Measurements from ENCODE around the gene MMP23B.

MMP23B gene

GRCh38 chr1:1620433-1621139 lies 11.4 kb upstream of the MMP23B start:
- no peak for DNase-seq (ENCODE audit: low spot score)

DNA sequence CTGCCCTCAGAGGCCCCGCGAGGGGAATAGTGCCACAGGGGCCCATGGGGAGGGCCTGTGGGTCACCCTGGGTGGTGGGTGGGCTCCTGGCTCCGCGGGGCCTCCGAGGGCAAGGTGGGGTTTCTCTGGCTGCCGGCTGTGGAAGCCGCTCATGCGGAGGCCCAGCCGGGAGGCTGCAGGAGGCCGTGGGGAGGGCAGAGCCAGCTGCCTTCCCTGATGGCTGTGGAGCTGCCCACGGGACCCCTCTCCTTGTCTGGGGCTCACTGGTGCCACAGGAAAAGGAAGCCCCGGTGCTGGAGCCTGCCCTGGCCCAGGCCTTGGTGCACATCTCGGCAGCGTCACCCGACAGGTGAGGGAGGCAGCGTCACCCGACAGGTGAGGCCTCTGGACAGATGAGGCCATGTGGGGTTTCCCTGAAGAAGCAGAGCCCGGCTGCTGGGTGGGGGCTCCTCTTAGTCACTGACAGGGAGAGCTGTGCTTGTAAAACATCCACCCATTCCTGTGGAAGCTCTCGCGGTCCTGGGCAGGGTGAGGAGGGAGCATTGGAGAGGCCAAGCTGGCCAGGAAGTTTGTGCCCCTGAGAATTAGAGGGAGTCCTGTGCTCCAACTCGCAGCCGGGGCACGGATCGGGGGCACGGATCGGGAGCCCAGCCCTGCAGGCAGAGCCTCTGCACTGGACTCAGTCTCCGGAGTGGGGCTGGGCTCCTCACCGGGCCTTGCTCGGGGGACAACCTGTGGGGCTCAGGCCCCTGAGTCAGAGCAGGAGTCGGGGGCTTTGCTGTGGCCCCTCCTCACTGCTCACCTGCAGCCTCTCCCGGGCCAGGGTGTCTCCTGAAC lies 10.6 kb upstream of the MMP23B start:
- DNase-seq (ENCODE audit: low spot score) = no peak

DNA sequence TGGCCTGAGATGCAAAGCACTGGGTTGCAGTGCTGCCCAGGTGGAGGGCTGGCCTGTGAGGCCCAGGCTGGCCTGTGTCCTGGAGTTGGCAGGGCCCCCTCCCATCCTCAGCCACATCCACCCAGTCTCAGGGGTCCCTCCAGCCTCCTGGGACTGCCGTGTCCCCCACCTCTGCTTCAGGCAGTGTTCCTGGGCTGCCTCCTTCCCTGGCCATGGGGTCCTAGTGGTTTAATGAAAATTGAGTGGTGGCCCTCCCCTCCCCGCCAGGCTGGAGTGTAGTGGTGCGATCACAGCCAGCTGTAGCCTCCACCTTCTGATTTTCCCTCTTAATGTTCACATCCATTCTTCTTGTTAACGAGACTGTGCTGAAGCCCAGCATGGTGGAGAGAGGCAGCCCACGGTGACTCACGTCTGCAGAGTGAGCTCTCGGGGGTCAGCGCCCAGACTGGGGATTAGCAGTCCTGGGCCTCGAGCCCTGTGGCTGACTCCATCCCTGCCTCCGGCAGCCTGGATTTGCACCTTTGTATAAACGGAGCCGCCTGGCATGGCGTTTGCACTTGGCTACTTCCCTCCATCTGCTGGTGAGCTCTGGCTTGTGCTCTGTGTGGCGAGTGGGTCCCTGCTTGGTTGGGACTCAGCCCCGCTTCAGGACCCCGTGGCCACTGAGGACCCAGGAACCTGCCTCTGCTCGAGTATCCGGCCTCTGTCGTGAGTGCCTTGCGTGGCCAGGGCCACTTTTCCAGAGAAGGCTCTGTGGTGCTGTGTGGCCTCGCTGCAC lies 9.8 kb upstream of the MMP23B start:
- DNase-seq (ENCODE audit: low spot score) = no peak

DNA sequence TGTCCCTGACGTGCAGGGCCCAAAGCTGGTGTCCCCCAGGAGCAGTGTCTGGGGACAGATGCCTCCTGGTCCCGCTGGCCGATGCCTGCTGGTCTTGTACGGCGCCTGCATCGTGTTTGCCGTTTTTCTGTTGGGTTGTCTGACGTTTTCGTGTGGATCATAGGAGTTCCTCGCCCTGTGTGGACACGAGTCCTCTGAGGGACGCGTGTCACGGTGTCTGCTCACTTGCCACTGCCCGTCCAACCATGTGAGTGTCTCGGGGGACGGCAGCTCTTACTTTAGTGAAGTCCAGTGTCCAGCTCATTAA lies 9.2 kb upstream of the MMP23B start:
- no peak for DNase-seq (ENCODE audit: low spot score)

- DNase-seq (ENCODE audit: low spot score) = no peak
Observed at GRCh38 chr1:1623181-1623630, 8.8 kb upstream of the MMP23B start.

DNA sequence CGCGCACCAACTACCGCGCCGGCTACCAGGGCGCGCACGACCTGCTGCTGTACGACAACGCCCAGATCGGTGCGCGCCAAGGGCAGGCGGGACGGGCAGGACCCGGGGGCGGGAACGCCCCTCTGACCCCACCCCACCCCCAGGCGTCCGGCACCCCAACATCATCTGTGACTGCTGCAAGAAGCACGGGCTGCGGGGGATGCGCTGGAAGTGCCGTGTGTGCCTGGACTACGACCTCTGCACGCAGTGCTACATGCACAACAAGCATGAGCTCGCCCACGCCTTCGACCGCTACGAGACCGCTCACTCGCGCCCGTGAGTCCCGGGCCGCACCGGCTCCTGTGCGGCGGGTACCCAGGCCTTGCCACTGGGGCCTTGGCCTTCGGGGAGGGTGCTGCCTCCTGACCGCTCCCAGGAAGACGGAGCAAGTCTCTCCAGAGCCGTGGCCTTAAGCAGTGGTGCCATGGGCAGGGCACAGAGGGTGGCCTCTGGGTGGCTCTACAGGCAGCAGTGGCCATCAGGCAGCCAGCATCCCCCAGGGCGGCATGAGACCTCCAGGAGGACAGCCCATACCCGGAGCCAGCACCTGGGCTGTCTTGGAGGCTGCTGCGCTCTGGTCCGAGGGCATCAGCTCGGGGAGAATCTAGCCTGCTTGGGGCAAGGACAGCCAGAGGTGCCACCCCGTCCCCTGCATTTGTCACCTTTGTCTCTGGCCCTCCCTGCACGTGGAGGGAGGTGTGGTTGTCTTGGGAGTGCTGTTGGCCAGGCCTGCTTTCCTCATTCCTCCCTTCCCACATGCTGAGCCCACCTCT lies 8.1 kb upstream of the MMP23B start:
- no peak for DNase-seq (ENCODE audit: low spot score)

- DNase-seq (ENCODE audit: low spot score) = peak; percentile 57
Observed at GRCh38 chr1:1624443-1625403, 7.2 kb upstream of the MMP23B start.

GRCh38 chr1:1625404-1625775 lies 6.6 kb upstream of the MMP23B start:
- DNase-seq (ENCODE audit: low spot score) = no peak

GRCh38 chr1:1625824-1626206 lies 6.2 kb upstream of the MMP23B start:
- DNase-seq (ENCODE audit: low spot score) = no peak

- no peak for DNase-seq (ENCODE audit: low spot score)
Observed at GRCh38 chr1:1626207-1627141, 5.5 kb upstream of the MMP23B start.

GRCh38 chr1:1627261-1627828 lies 4.6 kb upstream of the MMP23B start:
- peak; percentile 14 for DNase-seq (ENCODE audit: low spot score)

GRCh38 chr1:1627829-1628753 lies 3.9 kb upstream of the MMP23B start:
- DNase-seq (ENCODE audit: low spot score) = no peak

GRCh38 chr1:1628754-1629429 lies 3.1 kb upstream of the MMP23B start:
- DNase-seq (ENCODE audit: low spot score) = peak; percentile 59

GRCh38 chr1:1629430-1630190 lies 2.4 kb upstream of the MMP23B start:
- no peak for DNase-seq (ENCODE audit: low spot score)

DNA sequence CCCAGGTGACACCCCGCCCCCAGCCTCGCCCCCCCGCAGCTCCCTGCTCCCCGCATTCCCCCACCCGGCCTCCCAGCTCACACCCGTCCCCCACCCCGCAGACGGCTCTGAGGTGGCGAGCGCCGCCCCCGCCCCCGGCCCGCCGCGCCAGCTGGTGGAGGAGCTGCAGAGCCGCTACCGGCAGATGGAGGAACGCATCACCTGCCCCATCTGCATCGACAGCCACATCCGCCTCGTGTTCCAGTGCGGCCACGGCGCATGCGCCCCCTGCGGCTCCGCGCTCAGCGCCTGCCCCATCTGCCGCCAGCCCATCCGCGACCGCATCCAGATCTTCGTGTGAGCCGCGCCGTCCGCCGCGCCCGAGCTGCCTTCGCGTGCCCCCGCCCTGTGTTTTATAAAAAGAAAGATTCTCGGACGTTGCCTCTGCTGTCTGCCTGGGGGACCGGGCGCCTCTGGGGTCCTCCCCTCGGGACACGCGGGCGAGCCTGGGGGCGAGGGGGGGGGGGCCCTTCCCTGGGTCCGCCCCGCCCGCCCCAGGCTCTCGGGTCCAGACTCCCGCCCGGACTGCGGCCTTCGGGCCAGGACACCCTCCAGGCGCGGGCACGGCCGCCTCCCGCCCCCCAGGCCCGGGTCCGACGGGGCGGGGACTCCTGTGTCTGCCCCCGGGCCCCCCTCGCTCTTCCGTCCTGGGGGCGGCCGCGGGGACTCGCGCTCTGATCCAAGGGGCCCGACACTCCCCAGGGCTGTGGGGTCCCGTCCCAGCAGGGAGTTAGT lies 1.6 kb upstream of the MMP23B start:
- peak; percentile 92 for DNase-seq (ENCODE audit: low spot score)

All from iPS-NIHi11 (cell line).